HFF-Myc (cell line): Measurements from ENCODE around the gene GSK3B.

ENCODE experiments used
- DNase-seq: peaks from one replicate; pipeline ENCODE4 v3.0.0-alpha.2; 2011; ENCODE audit warnings: low read depth; ENCODE audit errors: extremely low read depth
- H3K4me3 ChIP-seq: replicated peaks from 2 replicates; pipeline ENCODE4 v1.5.1; 2011; ENCODE audit warnings: low read depth, mild to moderate bottlenecking, control low read depth, low read length
- CTCF ChIP-seq: IDR thresholded peaks from 2 replicates; pipeline ENCODE4 v1.5.1; 2012; ENCODE audit warnings: mild to moderate bottlenecking, low read depth, low read length, control low read depth; ENCODE audit errors: missing control alignments

GSK3B gene

GRCh38 chr3:119859728-119860127 lies 234.5 kb downstream of the GSK3B start:
- TF ChIP-seq CTCF, result no peak
- no peak overlapping the region for H3K4me3 ChIP-seq
- DNase-seq, result no peak

- no peak overlapping the region for H3K4me3 ChIP-seq
- TF ChIP-seq CTCF, result no peak
- DNase-seq, result no peak
These were observed 235.3 kb downstream of the GSK3B start for GRCh38 chr3:119858957-119859356.

- no peak for DNase-seq
- H3K4me3 ChIP-seq, result no peak overlapping the region
- no peak for TF ChIP-seq CTCF
These were observed 237.6 kb downstream of the GSK3B start for GRCh38 chr3:119856695-119857094.

DNA sequence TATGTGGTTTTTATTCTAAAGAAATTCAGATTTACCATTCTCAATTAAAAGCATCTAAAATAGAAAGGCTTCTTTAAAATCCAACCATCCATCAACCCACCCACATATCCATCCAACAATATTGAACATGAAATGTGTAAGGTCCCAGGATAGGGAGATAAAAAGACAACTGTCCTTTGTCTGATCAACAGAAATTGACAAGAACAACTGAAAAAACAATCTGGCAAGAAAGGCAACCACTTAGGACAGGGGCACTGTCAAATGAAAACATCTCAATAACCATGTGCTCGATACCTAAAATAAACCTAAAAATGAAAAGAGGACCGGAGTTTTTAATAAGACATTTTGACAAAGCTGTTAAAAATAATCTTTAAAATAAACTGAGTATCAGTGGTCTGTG lies 245.1 kb downstream of the GSK3B start:
- H3K4me3 ChIP-seq, result no peak overlapping the region
- no peak for TF ChIP-seq CTCF

GRCh38 chr3:119841808-119842471 lies 252.3 kb downstream of the GSK3B start:
- TF ChIP-seq CTCF, result no peak
- DNase-seq, result no peak
- H3K4me3 ChIP-seq, result no peak overlapping the region

More for the DNA sequence above, 245.1 kb downstream of the GSK3B start:
- DNase-seq, result no peak

DNA sequence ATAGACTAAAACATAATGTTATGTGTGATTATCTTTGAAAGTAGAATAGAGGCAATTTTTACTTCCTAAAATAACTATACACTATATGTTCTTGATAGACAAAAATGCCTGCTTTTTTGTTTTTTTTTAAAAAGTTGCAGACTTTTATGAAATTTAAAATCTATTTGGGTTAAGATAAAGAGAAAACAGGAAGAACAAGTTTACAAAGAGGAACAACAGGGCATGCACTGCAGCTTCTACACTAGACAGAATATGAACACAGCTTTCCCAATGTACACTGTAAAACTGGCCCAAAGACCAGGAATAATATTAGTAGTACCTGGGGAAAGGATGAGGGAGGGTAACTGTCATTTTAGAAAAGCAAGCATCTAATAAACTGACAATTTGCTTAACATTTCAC lies 258.7 kb downstream of the GSK3B start:
- no peak for TF ChIP-seq CTCF
- no peak overlapping the region for H3K4me3 ChIP-seq

More for the DNA sequence above, 258.7 kb downstream of the GSK3B start:
- no peak for DNase-seq
